HG03097 (cell line): Measurements from ENCODE around the gene CUL9.

Experiments used
- ATAC-seq: cut with Tn5 transposase; IDR thresholded peaks from one replicate; pipeline ENCODE4 v1.9.1; 2021; ENCODE audit not compliant: unreplicated experiment, low FRiP score

The CUL9 gene

DNA sequence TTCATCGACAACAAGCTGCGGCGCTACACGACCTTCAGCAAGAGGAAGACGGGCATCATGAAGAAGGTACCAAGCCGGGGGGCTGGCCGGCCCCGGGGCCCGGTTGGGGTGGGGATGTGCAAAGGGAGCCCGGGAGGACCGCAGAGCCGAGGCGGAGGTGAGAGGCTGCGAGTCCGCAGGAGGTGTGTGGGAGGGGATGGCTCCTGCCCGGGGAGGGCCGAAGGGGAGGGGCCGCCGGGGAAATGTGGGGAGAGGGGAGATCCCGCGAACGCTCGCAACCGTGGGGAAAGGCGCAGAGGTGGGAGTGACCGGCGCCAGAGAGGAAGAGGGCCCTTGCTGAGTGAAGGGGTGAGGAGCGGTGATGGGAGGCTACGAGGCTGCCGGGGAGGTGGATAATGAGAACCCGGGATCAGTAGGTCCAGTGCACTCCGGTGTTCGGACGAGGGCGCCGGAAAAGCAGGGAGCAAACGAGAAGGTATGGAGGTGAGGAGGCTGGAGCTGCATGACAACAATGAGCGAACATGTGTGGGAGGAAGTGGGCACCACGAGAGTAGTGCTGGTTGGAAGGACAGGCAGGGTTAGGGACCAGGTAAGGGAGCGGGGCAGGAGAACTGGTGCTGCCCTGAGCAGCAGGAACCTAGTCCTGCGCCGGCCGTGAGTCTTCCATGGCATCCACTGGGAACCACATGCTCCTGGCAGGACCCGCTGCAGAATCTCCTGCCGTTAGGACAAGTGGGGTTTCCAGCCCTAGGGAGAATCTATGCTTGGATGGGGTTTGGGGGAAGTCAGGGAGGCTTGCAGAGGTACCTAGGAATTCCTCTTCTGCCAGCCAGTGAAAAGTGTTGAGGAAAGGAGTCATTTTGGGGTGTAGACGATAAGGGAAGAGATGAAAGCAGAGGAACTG lies 9.6 kb upstream of the CUL9 start:
- no peak for ATAC-seq

DNA sequence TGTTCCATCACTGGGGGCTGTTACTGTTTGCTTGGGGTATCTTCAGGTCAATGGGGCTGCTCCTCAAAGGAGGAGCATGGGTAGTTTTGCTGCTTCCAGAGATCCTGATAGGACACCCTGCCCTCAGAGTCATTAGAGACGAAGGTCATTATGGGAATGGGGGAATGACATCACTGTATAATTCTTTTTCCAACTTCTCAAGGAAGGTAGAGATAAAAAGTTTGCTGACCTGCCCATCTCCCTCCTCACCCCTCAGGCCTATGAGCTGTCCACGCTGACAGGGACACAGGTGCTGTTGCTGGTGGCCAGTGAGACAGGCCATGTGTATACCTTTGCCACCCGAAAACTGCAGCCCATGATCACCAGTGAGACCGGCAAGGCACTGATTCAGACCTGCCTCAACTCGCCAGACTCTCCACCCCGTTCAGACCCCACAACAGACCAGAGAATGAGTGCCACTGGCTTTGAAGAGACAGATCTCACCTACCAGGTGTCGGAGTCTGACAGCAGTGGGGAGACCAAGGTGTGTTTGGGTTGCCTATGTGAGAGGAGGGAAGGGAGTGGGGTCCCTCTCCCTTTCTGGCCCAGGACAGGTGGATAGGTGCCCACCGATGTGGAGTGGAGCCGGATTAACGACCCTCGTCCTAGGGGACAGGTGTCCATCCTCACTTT lies 8.3 kb upstream of the CUL9 start:
- ATAC-seq, result no peak

- ATAC-seq, result peak; percentile 57
Measured at GRCh38 chr6:43174263-43175112, 7.5 kb upstream of the CUL9 start.

DNA sequence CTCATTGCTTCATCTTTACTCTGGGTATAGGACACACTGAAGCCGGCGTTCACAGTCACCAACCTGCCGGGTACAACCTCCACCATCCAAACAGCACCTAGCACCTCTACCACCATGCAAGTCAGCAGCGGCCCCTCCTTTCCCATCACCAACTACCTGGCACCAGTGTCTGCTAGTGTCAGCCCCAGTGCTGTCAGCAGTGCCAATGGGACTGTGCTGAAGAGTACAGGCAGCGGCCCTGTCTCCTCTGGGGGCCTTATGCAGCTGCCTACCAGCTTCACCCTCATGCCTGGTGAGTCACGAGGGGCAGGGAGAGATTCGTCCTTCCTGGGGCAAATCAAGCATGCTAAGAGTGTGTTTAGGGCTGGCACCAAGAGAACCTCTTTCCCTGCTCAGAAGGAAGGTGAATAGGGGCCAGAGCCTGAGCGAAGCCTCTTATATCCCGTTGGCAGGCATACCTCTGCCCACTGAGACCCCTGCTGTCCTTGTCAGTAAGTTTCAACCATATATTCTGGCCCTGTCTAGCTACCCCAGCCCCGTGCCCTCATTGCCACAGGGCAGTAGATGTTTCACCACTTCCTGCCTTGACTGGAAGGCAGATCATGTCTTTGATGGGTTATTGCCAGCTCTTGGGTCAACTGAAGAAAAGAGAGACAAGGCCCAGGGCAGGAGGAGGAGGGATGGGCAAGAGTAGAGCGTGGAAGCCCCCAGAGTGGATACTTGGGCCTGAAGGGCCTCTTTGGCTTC lies 6.1 kb upstream of the CUL9 start:
- ATAC-seq, result no peak

DNA sequence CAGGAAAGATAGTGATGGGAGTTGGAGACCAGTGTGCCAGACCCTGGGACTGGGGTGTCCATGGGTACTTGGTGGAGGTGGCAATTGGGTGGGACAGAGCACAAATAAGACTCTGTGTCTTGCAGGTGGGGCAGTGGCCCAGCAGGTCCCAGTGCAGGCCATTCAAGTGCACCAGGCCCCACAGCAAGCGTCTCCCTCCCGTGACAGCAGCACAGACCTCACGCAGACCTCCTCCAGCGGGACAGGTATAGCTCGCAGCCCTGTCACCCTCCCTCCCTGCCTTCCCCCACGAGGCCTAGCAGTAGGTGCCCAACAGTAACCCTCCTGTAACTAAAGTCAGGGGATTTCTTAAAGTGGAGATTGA lies 5.6 kb upstream of the CUL9 start:
- no peak for ATAC-seq

- no peak for ATAC-seq
Measured at GRCh38 chr6:43178150-43178549, 3.8 kb upstream of the CUL9 start.

- no peak for ATAC-seq
Measured at GRCh38 chr6:43178951-43179830, 2.8 kb upstream of the CUL9 start.

- ATAC-seq, result no peak
Measured at GRCh38 chr6:43180058-43180457, 1.9 kb upstream of the CUL9 start.

- no peak for ATAC-seq
Measured at GRCh38 chr6:43180985-43181384, 1.0 kb upstream of the CUL9 start.

DNA sequence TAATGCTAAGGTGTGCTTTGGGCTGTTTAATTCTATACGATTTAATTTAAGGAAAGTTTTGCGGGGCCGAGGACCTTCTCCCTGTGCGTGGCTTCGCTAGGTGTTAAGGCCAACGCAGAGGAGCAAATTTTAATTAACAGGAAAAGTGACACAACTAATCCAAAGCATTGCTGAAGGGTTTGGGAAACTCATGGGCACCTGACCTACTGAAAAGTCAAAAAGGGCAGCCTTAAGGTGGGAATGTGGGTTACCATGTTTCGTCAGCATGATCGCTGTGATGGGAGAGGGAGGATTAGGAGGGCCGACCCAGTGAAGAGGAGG lies 415 bp upstream of the CUL9 start:
- no peak for ATAC-seq

GRCh38 chr6:43183441-43183840 lies 1.4 kb downstream of the CUL9 start:
- ATAC-seq, result no peak

GRCh38 chr6:43184268-43184985 lies 2.4 kb downstream of the CUL9 start:
- ATAC-seq, result no peak

DNA sequence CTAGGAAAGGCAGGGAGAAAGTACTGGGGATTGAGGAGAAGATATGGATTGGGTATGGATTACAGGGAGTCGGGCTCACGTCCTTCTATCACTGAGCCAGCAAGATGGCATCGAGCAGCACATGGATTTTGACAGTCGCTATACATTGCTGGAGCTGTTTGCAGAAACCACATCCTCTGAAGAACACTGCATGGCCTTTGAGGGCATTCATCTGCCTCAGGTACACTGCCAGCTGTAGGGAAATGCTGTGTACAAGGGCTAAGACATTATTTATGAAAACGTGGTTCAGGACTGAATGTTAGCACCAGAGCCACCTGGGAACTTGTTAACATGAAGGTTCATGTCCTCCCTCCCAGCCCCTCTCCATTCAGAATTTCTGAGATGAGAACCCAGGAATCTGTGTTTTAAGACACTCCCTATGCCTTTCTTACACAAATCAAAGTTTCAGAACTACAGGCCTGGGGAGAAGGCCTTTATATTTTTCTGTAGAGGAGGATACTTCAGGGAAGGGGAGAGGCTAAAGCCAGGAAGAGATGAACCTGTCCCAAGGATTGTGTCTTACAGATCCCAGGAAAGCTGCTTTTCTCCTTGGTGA lies 3.5 kb downstream of the CUL9 start:
- no peak for ATAC-seq

DNA sequence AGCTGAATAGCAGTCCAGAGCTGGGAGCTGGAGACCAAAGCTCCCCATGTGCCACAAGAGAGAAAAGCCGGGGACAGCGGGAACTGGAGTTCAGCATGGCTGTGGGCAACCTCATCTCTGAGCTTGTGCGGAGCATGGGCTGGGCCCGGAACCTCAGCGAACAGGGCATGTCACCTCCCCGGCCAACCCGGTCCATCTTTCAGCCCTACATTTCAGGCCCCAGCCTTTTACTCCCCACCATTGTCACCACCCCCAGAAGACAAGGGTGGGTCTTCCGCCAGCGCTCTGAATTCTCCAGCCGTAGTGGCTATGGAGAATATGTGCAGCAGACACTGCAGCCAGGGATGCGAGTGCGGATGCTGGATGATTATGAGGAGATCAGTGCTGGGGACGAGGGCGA lies 4.0 kb downstream of the CUL9 start:
- no peak for ATAC-seq

GRCh38 chr6:43186706-43187105 lies 4.7 kb downstream of the CUL9 start:
- no peak for ATAC-seq

DNA sequence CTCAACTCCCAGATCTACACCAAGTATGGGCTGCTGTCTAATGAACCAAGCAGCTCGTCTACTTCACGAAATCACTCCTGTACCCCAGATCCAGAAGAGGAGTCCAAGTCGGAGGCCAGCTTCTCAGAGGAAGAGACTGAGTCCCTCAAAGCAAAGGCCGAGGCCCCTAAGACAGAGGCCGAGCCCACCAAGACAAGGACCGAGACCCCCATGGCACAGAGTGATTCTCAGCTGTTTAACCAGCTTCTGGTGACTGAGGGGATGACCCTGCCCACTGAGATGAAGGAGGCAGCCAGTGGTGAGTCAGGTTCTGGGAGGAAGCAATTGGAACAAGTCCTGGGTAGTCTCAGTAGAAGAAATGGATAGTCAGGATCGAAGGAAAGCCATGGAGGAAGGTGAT lies 5.8 kb downstream of the CUL9 start:
- no peak for ATAC-seq

DNA sequence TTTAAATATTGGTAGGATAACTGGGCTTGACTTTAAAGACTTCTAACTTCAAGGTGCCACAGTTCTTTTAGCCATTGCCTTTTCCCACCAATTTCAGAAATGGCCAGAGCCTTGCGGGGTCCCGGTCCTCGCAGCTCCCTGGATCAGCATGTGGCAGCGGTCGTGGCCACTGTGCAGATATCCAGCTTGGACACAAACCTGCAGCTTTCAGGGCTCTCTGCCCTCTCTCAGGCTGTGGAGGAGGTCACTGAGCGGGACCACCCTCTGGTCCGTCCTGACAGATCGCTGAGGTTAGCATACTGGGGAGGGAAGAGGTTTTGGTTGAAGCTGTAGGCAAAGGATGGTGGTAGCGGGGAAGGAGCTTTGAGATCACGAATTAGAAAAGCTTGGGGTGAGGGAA lies 6.4 kb downstream of the CUL9 start:
- no peak for ATAC-seq

- no peak for ATAC-seq
Measured at GRCh38 chr6:43189776-43190304, 7.8 kb downstream of the CUL9 start.
